NCI-H446 (cell line): ENCODE measurements around the gene MTHFD2L.

Source experiments
- DNase-seq, 2 experiments: peaks; one replicate each; lab custom pipeline; 2025; lab: John Stamatoyannopoulos, UW

The MTHFD2L gene

DNA sequence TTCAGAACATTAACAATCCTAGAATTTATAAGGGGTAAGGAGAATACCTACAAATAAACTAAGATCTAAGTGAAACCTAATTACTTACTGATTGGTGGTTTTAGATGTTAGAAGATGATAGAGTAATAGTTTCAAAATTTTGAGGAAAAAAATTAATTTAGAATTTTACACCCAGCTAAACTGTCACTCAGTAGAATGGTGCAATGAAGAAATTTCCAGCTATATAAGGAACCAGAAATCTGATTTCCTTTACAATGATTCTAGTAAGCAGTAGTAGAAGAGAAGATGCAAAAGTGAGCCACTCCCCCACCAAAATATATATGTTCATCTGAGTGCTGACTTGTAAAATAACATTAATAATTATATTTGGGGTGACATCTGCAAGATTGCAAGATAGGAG is 95.0 kb downstream of the MTHFD2L start:
- no peak for DNase-seq

DNA sequence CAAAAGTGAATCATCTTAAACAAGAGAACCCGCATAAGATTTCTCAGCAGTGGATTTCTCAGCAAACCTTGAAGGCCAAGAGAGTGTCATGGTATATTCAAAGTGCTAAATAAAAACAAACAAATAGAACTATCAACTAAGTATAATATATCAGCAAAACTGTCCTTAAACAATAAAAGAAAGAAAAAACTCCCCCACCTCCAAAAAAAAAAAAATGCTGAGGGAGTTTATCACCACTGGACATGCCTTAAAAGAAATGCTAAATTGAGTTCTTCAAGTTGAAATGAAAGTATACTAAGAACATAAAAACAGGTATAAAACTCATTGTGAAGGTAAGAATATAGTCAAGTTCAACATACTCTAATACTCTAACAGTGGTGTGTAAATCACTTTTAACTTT is 96.5 kb downstream of the MTHFD2L start:
- no peak for DNase-seq

DNA sequence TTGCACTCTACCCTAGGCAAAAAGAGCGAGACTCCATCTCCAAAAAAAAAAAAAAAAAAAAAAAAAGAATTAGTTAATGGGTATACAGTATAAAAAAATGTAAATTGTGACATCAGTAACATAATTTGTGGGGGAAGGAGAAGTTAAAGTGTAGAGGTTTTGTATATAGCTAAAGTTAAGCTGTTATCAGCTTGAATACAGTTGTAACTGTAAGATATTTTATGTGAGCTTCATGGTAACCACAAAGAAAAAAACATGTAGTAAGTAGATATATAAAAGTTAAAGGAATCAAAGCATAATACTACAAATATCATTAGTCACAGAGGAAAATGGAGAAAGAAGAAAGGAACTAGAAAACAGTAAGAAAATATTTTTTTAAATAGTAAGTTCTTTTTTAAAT is 97.2 kb downstream of the MTHFD2L start:
- no peak for DNase-seq

DNA sequence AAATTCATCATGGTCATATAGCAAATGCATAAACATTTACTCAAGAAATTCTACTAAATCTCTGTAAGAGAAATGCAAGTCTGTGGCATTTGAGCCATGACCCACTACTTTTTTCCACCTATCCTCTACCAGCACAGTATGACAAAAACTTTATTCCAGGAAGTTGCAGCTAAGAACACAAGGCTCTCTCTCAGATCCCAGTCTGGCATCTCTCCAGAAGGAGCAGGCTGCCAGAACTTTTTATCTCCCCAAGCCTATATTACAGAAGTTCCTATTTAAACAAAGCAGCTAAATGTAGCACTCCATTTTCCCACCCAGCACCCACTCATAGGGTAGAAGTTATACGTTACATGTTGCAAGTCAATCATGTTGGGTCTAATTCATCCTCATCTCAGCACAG is 101.0 kb downstream of the MTHFD2L start:
- peak in 1 of 2 experiments; percentile 23 for DNase-seq

DNA sequence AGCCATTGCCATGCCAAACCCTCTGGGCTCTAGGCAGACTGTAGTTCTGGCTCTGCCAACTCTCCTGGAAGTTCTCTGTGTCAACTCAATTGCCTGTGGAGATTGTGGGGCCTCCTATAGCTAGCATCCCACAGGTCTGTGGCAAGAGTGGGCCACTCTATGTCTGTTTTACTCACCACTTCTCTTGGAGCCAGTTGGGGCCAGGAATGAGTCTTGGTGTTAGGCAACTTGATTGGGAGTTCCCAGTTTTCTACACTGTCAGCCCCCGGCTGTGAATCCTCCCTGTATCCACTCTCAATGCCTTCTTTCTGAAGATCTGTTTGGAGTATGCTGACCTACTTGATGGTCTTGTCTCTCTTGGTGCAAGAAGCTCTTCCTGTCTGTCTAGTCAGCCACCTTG is 102.1 kb downstream of the MTHFD2L start:
- DNase-seq = no peak

DNA sequence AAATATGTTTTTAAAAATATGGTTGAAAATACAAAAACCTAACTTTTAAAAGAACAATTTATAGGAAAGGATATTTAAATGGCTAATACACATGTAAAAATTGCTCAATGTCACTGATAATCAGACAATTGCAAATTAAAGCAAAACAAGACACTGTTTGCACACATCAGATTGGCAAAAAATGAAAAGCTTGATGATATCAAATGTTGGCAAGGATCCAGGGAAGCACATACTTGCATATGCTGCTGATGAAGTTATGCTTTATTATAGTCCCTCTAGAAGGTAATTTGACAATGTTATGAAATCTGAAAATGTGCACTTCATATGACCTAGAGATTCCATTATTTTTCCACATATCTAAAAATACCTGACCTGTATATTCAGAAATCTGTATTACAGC is 104.6 kb downstream of the MTHFD2L start:
- no peak for DNase-seq

DNA sequence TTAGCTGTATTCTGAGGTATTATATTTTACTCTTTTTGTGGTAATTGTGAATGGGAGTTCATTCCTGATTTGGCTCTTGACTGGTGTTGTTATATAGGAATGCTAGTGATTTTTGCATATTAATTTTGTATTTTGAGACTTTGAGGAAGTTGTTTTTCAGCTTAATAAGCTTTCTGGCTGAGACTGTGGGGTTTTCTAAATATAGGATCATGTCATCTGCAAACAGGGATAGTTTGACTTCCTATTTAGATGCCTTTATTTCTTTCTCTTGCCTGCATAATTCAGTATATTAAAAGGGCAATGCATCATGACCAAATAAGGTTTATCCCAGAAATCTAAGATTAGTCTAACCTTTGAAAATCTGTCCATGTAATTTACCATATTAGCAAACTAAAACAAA is 105.6 kb downstream of the MTHFD2L start:
- DNase-seq = no peak

DNA sequence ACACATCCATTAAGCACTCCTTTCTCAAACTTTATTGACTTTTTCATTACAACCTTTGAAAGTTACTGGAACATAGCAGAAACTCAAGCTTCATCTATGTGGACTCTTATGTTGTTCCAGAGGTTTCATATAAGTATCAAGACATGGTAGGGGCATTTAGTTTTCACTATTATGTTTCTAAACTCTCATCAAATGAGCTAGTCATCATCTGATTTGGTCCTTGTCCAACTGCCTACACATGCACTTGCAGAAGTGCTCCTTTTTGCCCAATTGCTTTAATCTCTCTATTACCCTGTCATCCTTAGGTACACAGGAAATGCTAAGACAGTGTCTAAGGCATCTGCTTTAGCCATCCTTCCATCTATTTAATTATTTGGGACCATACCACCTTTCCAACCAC is 108.2 kb downstream of the MTHFD2L start:
- no peak for DNase-seq

DNA sequence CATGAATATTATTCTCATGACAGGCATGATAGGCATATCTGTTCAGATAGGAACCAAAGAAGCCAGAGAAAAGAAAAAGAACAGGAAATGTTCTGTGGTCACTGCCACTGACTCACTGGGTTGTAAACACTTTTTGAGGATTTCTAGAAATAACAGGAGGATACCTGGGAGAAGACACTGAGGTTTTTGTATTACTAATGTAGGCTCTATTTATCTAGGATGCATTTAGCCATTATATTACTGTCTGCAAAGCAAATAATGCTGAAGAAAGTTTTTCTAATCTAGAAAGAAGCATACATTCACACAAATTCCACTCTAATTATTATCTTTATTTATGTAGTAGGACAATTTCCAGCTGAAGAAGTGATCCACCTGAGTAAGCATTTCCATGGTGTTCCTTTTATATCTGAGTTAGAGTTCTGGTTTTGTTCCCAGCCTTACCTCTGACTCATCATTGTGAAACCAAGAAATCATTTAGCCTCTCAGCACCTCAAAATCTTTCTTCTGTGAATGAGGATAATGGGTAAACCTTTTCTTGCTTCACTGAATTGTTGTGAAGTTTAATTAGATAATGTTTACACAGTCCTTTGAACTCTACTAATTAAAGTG is 110.2 kb downstream of the MTHFD2L start:
- no peak for DNase-seq

DNA sequence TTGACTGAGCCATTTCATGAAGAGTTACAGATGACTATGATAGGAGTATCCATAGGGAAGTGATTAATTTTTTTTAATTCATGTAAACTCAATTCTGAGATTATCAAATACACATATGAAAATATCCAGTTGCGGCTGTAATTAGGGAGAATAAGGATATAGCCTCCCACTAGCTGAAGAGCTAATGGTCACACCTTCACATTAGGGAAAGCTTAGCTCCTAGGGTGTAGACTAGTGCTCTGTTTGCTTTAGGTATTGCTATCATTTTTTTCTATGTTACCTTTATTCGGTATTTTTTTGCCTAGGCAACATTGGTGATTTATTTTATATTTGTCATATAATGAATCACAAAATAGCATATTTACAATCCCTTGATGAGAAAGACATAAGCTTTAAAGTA is 110.7 kb downstream of the MTHFD2L start:
- no peak for DNase-seq

DNA sequence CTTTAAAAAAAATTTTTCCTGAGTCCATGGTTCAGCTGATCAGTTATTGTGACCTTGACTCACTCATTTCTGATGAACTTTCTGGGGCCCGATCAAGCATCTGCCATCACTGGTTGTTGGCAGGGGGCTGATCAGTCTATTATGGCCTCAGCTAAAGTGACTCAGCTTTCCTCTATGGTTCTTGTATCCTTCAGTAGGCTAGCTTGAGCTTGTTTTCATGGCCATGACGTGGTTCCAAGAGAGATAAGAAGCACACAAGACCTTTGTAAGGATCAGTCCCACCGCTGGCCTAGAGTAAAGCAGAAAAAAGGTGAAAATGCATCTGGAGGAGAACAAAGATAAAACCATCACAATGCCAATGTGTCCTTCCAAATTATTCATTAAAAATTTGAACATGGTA is 120.6 kb downstream of the MTHFD2L start:
- no peak for DNase-seq

DNA sequence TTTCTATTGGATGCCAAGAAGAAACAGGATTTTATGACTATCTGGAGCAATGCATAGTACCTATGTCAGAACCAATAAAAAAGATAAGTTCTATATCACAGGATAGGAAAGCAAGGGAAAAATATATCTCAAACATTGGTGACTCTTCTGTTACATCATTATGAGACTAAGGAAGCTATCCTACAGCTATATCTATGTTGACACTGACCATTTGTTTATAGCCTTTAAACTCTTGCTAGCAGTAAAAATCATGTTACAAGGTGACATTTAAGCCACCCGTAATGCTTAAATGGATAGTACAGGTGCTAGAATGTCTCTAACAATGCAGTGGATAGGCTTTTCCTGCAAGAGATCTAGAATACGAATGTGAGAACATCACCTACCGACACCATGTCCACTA is 121.8 kb downstream of the MTHFD2L start:
- no peak for DNase-seq

DNA sequence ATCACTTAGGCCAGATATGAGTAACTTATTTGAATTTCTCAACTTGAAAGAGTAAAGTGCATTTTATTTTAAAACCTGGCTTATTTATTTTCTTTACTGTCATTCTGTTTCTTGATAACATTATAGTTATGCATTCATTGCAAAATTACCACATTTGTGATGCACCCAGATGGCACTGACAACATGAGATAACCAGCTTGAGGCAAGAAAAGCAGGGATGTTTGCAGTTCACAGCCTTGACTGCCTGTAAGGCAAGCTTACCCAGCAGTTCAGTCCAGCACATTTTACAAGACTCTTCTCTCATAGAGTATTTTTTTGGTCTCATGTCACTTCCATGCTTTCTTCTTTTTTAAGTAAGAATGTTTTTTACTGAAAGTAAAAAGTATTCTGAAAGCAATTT is 125.0 kb downstream of the MTHFD2L start:
- DNase-seq = no peak

DNA sequence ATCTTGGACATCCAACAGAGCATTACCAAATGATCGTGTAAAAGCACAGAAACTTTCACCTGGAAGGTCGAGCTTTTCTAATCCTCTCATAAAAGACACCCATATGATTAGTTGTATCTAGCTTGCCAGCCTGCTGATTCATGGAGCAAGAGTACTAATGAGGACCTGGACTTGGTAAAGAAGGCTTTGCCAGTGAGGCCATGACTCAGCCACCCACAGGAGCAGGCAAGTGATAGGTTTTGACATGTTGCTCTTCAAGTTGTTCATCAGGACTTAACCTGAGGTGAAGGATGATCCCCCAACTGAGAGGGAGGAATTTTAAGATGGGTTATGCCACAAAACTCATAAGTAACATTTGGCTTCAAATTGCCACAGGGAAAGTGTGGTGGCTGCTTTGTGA is 125.7 kb downstream of the MTHFD2L start:
- DNase-seq = no peak

DNA sequence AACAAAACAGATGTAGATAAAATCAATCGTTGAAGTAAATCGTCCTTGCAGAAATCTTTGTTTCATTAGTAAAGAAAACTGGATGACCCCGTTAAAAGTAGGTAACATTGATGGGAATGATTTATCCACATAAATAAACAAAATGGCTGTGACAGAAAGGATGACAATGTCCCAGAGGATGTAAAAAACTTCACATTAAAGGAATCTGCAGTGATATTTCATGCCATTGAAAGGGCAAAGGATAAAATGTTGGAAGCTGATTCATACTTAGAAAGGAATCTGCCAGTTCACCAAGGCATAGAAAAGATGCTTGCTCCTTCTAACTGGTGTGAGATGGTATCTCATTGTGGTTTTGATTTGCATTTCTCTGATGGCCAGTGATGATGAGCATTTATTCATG is 126.1 kb downstream of the MTHFD2L start:
- no peak for DNase-seq

DNA sequence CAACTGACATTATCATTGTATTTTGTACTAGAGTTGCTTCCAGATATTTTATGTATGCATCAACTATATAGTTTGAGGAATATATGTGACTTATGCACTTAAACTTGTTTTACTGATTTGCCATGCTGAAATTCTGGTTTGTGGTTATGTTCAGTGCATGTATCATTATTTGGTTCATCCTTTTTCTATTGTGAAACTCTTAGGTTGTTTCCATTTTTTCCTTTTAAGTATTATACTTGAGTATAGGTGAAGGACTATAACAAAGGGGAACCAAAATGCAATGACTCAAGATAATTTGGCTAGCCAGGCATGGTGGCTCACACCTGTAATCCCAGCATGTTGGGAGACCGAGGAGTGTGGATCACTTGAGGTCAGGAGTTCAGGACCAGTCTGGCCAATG is 129.2 kb downstream of the MTHFD2L start:
- no peak for DNase-seq

DNA sequence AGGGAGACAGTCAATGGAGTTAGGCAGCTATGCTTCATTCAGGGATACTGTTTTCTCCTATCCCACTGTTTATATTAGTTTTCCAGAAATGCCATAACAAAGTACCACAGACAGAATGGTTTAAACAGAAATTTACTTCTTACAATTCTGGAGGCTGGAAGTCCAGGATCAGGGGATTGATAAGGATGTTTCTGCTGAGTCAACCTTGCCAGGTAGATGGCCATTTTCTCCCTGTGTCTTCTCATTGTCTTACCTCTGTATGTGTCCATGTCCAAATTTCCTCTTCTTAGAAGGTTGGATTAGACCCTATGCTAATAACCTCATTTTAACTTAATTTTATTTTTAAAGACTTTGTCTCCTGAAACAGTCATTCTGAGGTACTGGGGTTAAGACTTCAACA is 129.9 kb downstream of the MTHFD2L start:
- no peak for DNase-seq

DNA sequence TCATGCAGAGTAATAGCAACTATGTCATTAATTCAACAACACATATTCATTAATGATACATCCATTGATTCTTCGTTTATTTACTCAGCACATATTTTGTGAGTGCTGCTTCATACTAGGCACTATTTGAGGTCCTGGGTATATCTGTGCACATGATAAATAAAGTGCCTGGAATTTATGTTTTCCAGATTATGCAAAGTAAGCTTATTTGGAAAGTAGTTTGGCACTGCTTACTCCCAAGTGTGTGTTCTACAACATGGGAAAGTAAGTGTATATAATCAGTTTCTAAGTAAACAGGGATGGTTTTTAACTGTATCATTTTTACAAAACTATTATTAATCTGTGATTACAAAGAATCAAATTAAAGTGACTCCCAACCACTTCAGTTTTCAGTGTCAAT is 133.6 kb downstream of the MTHFD2L start:
- DNase-seq = no peak

DNA sequence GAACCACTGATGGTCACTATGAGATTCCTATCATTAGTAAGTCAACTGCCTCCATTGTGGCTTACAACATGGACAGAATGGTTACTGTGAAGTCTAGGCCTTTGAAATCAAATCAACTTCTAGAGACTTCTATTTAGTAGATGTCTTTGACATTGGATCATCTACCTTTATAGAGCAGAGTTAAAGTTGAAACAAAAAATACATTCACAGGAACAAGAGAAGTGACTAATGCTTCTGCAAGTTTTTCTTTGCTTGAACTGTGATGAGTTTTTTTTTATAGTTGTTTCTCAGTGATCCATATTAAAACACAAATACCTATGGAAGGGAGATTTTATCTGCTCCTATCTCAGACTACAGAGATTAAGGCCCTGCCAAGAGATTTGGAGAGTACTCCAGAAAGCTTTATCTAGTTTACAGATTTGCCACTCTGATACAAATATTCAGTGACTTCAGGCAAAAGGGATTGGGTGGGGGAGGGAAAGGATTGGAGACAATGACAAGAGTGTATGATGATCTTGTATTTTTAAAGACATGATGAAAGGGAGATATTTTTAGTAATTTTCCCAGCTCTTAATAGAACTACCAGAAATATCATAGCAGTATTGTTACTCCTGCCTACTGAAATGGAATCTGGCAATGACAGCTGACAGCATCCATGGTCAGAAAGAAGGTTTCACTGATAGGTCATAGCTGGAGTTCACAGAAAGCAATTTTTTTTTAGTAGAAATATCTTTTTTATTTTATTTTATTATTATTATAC is 134.4 kb downstream of the MTHFD2L start:
- no peak for DNase-seq

DNA sequence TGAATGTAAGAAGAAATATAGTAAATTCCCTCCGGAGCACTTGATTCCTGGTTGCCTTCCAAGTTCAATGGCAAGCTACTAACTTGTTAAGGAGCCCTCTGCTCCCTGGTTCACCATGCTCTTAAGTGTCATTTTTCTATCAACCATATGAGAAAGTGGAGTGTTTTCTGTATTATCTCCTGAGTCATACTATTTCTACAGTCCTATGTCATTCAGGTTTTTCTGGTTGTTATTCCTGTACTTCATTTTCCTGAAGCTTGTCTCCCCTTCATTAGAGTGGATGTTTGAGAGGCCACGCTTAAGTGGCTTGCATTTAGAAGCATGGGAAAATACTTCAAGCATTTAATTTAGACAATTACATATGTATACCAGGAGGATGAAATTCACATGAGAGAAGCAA is 135.6 kb downstream of the MTHFD2L start:
- DNase-seq = no peak

DNA sequence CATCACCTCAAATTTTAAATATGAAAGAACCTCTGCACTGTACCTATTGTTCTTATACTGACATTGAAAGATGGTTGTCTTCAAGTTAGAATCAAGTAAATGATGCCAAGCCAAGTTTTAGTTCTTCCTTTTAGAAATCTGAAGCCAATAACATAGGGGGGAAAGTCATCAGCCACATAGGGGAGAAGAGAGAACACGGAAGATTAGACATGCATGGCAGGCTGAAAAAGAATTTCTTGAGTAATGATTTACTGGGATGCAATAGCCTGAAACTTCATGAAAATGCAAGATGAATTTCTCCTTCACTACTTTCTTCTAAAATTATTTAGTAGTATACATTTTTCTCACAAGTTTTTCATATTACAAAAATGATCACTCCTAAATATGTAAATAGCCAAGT is 136.8 kb downstream of the MTHFD2L start:
- DNase-seq = no peak

DNA sequence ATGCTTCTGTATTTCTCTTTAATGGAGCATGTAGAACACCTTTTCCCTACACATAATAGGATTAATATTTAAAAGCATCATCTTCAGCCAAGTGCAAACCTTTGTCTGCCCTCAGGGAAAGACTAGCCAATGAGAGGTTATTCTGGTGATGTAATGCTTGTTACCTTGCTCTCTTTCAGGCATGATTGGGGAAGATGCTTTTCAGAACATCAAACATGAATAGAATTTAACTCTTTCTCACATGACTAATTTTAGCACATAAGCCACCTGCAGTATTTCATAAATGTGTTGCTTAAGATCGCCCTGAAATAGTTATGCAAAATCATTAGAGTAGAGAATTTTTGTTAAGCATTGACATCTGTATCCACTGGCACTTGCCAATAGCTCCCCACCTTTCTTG is 139.6 kb downstream of the MTHFD2L start:
- DNase-seq = no peak

DNA sequence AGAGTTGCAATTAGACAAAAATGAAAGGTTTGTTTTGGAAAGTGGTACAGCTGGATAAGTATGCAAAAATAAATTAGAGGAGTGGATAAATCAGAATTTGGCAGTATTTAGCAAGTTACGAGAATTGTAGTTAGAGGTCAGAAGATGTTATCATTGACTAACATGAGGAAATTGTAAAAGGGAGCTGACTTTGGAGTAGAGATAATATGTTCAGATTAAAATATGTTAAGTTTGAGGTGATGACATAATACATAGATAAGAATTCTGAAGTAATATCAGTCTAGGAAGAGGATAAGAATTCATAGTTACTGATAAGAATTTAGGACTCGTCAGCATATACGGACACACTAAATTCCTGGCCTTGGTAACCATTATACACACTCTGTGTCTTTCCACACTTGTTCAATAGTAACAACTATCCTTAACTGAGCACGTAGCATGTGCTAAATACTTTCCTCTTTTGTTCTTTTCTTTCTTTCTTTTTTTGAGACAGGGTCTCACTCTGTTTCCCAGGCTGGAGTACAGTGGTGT is 146.2 kb downstream of the MTHFD2L start:
- DNase-seq = no peak

DNA sequence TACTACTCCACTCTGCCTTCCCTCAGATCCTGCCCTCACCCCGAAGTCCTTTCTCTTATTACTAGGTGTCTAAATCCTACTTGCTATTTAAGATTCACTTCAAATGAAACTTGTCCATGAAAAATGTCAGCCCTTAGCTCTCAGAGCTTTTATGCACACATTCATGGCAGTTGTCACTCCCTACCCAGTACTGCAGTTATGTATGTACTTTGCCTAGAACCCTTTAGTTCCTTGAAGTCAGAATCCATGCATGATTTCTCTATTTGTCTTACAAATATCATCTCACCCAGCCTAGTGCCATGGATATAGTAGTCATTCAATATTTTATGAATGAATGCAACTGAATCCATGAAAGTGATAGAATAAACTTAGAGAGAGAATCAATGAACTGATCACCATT is 147.1 kb downstream of the MTHFD2L start:
- DNase-seq = no peak
